Measurements from ENCODE around the gene PRELID3B.

DNA sequence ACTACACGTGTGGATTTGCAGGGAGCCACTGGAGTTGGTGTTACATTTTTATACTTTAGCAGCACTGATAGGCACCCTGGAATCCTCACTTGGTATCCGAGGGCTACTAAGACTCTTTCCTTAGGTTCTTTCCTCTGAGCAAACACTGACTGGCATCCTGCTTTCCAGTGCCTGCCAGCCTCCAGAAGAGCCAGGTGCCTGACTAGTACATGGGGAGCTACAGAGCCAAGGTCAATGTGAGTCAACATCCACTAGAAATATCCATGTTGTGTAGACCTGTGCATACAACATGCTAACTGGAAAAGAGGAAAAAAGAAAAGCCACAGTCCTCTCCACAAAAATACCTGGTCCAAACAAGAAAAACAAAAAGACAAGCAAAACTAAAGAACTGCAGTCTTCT, 17.5 kb downstream of the PRELID3B start:
- TF ChIP-seq, protein P1, sequence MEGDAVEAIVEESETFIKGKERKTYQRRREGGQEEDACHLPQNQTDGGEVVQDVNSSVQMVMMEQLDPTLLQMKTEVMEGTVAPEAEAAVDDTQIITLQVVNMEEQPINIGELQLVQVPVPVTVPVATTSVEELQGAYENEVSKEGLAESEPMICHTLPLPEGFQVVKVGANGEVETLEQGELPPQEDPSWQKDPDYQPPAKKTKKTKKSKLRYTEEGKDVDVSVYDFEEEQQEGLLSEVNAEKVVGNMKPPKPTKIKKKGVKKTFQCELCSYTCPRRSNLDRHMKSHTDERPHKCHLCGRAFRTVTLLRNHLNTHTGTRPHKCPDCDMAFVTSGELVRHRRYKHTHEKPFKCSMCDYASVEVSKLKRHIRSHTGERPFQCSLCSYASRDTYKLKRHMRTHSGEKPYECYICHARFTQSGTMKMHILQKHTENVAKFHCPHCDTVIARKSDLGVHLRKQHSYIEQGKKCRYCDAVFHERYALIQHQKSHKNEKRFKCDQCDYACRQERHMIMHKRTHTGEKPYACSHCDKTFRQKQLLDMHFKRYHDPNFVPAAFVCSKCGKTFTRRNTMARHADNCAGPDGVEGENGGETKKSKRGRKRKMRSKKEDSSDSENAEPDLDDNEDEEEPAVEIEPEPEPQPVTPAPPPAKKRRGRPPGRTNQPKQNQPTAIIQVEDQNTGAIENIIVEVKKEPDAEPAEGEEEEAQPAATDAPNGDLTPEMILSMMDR (IDR thresholded peaks at IDR 0.05; ENCODE audit: insufficient read depth, low read length) = no peak
- TF ChIP-seq, protein P2, sequence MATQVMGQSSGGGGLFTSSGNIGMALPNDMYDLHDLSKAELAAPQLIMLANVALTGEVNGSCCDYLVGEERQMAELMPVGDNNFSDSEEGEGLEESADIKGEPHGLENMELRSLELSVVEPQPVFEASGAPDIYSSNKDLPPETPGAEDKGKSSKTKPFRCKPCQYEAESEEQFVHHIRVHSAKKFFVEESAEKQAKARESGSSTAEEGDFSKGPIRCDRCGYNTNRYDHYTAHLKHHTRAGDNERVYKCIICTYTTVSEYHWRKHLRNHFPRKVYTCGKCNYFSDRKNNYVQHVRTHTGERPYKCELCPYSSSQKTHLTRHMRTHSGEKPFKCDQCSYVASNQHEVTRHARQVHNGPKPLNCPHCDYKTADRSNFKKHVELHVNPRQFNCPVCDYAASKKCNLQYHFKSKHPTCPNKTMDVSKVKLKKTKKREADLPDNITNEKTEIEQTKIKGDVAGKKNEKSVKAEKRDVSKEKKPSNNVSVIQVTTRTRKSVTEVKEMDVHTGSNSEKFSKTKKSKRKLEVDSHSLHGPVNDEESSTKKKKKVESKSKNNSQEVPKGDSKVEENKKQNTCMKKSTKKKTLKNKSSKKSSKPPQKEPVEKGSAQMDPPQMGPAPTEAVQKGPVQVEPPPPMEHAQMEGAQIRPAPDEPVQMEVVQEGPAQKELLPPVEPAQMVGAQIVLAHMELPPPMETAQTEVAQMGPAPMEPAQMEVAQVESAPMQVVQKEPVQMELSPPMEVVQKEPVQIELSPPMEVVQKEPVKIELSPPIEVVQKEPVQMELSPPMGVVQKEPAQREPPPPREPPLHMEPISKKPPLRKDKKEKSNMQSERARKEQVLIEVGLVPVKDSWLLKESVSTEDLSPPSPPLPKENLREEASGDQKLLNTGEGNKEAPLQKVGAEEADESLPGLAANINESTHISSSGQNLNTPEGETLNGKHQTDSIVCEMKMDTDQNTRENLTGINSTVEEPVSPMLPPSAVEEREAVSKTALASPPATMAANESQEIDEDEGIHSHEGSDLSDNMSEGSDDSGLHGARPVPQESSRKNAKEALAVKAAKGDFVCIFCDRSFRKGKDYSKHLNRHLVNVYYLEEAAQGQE (IDR thresholded peaks at IDR 0.05; ENCODE audit: insufficient replicate concordance, low read depth) = no peak

Data from HL-60 (cell line).